NCI-H2227 treated with DMSO at 0.1 percent for 48 hours (cell line): Measurements from ENCODE around the gene ACP6.

Experiments
- DNase-seq: peaks from one replicate; lab custom pipeline; 2025; lab: John Stamatoyannopoulos, UW

ACP6 gene

GRCh38 chr1:147651466-147651865 is 18.9 kb downstream of the ACP6 start:
- DNase-seq: no peak

DNA sequence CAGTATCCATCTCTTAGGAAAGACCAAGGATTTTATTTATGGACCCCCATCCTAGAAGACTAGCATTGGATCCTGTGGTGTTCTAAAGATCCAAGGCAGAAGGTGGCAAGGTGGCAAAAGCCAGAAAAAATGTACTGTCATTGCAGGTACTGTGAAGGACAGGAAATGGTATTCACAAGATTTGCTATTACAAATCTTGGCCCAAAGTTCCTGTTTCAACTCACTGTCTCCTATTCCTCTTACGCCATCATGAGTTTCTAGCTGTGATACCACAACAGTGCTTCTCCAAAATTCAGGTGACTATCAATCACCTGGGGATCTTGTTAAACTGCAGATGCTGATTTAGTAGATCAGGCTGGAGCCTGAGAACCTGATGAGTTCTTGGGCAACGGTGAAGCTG is 21.4 kb downstream of the ACP6 start:
- DNase-seq: no peak

DNA sequence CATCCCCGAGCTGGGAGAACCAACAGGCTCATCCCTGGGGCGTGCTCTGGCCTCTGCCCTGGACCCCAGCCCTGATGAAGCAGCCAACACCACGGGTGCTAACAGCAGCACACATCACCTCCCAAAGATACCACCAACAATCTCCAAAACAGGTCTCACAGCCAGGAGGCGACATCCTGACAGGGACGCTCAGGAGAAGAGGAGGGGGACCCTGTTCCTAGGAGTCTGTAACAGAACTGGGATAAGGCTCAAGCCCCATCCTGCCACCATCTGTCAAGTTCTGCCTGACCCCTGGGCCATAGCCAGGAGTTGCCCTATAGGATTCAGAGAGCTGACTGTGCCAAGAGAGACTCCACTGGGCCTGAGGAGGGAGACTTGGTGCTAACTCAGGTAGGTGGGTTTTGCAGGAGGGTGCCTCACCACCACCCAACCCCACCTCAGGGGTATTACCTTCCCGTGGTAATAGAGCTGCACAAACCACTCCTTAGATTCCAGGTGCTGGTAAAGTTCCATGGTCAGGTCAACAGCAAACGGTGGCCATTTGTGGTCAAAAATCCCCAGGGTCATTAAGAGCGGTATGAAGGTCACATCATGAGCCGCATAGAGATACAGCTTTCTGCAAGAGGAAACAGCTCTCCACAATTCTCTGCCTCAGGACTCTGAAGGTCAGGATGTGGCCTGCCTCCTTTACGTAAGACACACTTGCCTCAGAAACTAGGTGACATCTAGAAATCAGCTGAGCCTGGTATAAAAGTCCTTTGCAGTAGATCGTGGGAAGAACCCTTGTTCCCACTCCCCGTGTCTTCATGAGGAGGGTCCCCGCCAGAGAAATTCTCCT is 22.3 kb downstream of the ACP6 start:
- no peak for DNase-seq

GRCh38 chr1:147643974-147644373 is 26.4 kb downstream of the ACP6 start:
- no peak for DNase-seq

DNA sequence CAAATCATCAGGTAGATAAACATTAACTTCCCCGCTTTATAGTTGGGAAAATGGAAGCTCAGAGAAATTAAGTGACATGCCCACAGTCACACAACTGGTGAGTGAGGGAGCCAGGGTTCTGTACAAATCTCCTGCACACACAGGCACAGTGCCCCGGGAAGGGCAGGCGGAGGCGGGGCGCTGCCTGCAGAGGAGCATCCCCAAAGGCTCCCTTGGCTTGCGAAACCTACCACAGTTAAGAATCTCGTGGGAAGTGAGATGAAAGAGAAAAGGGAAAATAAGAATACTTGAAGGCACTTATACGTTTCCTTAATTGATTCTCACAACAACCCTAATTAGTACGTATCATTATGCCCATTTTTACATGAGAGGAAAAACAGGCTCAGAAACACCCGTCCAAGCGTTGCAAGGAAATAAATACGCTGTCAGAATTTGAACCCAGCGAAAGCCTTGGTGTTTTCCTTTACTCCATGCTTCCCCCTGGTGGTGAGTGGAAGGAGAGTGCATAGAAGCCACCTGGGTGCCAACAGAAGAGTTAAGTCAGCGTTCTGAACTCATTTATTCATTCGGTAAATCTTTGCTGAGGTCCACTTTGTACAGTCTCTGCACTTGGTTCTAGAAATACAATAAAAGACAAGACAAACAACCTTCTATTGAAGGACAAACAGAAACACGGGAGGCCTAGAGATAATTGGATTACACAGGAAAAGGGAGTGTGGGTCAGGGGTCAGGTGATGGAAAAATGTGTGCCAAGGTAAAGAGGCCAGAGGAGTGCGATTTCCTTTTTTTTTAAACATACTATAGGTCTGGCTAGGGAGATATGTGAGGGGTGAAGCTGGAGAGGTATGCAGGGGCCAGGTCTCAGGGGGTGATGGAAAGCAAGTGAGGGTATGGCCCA is 28.4 kb downstream of the ACP6 start:
- DNase-seq: no peak

- DNase-seq: no peak
Measured at GRCh38 chr1:147641291-147641690, 29.0 kb downstream of the ACP6 start.

DNA sequence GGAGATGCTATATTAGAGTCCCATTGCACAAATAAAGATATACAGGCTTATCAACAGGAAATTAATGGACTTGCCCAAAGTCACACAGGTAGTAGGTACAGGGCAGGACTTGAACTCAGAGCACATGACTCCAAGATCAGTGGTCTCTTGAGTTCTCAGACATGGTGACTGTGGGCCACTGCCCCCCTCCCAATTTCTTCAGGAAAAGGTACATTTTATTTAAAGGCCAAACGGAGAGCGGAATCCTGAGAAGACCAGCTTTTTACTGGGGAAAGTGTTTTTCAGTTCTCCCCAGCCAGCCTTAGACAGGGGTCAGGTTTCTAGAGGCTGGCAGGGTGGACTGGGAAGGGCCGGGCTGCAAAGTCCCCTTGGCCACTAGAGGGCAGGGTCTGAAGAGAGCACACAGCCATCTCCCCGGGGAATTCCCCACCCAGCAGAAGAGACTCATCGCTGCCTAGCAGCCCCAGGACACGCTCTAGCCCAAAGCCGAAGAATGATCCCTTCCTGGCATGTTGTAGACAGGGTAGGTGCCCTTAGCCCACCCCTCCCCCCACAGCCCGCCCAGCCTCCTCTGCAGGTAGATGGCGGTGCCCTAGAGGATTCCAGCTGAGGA is 29.7 kb downstream of the ACP6 start:
- DNase-seq: peak; percentile 29

GRCh38 chr1:147636314-147636713 is 34.0 kb downstream of the ACP6 start:
- no peak for DNase-seq

DNA sequence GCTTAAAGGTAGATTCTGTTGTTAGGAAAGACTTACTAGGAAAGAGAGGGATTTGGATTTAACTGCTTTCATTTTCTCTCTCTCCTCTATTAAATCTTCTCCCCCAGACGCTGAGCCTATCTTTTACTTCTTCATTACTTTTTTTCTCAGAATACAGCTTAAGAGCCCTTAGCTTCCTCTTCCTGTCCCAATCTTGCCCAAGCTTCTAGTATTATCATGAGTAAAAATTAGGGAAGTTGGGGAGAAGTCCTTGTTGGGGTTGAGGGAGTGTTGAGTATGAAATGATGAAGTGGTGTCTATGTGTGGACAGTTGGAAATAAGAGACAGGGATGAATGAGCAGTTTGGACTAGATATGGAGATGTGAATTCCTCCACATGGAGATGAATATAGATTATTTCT is 35.0 kb downstream of the ACP6 start:
- DNase-seq: no peak

DNA sequence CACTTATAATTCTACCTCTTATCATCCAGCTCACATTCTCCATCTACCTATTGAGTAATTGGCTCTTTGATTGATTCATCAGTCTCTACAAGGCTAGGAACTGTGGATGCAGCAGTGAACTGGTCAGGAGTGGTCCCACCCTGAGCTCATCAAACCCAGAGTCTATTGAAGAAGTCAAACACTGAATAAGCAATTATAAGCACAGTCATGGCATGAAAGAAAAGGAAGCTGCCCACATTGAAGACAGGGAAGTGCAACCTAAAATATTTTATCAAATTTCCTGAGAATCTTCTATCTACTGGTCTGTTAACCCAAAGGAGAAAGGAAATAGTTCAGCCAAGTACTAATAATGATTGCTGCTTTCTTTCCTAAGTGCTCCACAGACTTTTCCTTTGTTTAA is 35.7 kb downstream of the ACP6 start:
- no peak for DNase-seq

- no peak for DNase-seq
Measured at GRCh38 chr1:147633759-147634158, 36.6 kb downstream of the ACP6 start.

DNA sequence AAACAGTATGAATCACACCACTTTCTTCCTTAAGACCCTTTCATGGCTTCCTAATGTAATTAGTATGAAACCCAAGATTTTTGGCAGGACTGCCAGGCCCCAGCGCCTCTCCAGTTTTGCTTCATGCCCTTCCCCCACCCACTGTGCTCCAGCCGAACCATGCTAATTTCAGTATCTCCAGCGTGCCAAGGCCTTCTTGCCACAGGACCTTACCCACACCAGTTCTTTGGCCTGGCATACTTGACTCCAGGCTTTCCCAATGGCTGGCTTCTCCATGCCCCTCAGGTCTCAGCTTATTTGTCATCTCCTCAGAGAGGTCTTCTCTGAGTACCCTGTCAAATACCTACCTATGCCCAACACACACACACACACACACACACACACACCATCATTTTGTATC is 38.5 kb downstream of the ACP6 start:
- no peak for DNase-seq

DNA sequence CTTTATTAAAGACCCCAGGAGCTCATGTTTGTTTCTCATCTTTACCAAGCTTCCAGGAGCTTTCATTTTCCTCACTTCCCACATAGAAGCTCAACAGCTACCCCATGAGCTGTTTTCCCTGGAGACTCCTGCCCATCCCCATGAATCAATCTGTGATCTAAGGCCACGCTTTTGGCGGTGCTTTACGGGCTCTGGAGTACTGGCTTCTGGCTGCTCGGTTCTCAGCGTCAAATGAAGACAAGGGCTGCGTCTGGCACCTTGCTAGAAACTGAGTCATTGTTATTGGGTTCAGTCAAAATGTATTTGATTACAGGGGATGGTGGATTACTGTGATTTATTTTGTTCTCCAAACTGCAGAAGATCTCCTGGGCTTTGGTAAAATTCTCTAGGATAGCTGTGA is 39.9 kb downstream of the ACP6 start:
- no peak for DNase-seq

DNA sequence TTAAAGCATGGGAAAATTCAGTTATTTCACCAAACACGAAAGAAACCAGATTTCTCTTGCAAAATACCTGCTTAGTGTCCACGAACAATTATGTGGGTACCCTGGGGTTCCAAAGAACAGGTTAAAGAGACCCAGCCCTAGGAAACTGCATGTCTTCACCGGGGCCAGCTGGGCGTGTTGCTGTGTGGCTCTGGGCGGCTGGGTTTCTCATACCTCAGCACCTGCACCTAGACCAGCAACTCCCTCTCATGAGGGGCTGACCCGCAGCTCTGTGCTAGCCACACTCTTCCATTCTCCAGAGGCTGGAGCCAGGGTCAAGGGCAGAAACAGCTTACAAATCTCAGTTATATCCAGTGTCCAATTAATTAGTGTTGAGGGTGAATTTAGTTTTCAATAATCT is 40.3 kb downstream of the ACP6 start:
- no peak for DNase-seq

GRCh38 chr1:147628441-147628840 is 41.9 kb downstream of the ACP6 start:
- DNase-seq: no peak

DNA sequence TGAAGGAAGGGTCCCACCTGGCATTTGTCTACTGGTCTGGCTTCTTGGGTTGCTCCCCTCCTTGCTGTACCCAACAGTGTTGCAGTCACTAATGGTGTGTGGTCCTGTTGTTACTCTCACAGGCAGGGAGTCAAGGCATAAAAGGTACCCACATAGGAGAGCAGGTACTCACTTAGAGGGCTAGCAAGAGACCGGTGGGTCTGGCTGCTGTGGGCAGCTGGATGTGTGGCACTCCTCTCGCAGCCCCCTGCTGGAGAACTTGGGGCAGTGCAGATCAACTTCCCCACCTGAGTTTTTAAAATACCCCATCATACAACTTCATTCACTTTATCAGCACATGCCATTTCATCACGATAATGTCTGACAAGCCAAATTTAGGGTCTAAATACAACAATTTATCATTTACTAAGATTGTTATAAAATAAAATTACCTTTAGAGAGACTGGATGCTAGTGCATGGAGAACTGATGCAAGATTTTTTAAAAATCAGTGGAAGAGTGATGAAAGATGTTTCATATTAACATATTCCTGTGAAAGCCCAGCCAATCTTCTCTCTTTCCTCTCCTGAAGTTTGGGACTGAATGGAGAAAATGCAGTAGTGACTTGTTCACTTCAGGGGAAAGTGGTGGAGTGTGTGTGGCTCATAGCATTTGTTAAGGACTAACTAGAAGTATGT is 42.8 kb downstream of the ACP6 start:
- DNase-seq: no peak

- no peak for DNase-seq
Measured at GRCh38 chr1:147626739-147627138, 43.6 kb downstream of the ACP6 start.

GRCh38 chr1:147626291-147626690 is 44.0 kb downstream of the ACP6 start:
- no peak for DNase-seq

DNA sequence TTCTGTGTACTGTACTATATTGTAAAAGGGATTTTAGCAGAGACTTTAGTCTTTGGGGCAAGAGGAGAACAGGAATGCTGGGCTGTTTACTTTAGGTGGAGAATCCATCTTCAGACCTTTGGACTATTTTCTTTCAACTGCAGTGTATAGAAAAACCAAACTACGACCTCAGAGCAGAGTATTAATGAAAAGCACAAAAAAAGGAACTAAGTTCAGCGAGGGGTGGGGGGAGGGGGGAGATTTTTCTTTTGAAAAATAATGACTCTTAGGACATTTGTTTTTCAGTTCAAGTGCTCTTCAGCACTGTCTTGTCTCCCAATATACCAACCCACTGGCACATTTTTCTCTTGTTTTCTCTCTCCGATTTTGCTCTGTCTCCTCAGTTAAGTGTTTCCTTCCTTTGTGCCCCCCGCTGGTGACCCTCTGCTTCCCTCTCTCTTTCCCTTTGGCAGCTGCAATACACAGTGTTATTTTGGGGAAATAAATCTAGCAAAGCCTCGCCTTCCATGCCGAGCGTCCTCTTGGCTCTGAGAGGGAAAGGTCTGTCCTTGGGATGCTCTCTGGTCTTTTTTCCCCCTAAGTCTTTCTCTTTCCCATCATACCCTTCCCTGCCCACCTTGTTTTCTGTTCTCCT is 44.8 kb downstream of the ACP6 start:
- DNase-seq: peak; percentile 44

GRCh38 chr1:147624529-147624928 is 45.8 kb downstream of the ACP6 start:
- DNase-seq: no peak

GRCh38 chr1:147624011-147624410 is 46.3 kb downstream of the ACP6 start:
- DNase-seq: no peak

DNA sequence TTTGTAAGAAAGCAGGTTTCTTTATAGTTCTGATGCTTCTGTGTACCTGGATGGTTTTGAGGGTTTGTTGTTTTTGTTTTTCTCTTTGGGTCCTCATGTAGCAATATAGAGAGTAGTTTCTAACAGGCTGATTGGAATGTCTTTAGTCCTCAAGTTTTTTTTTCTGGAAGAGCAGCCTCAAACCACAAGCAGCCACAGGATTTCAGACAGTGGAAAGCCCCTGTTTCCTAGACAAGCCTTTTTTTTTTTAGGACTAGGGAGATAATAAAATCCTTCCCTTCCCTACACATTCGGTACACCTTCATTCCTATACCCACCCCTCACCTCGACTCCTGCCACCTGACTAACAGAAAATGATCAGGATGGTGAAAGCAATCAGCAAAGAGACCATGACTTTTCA is 47.6 kb downstream of the ACP6 start:
- no peak for DNase-seq
